AG09319 (cell line): Measurements from ENCODE around the gene ELMOD1.

Experiments
- DNase-seq: peaks from one replicate; pipeline ENCODE4 v3.0.0-alpha.2; 2010; ENCODE audit warnings: low read depth; ENCODE audit errors: extremely low read depth
- TF ChIP-seq, protein P1 (sequence below): IDR thresholded peaks from 2 replicates; pipeline ENCODE4 v1.5.1; 2011; ENCODE audit warnings: low read depth, mild to moderate bottlenecking, inconsistent platforms, low read length, moderate library complexity

ELMOD1 gene

DNA sequence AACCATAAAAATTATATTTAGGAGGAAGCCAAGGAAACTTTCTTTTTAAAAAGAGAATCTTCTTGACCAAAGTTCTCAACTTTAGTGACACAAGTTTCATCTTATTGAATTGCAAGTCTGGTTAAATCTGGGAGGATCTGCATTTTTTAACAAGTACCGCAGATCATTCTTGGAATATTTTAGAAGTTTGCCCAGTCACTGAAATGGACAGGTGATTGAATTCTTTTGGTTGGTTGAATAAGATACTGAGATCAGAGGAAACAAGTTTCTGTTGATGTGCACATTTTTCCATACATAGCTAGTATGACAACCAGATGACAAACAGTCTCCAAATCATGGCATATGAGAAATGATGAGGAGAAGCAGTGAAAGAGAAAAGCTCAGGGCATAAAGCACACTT is 70.7 kb downstream of the ELMOD1 start:
- no peak for DNase-seq
- TF ChIP-seq, protein P1, sequence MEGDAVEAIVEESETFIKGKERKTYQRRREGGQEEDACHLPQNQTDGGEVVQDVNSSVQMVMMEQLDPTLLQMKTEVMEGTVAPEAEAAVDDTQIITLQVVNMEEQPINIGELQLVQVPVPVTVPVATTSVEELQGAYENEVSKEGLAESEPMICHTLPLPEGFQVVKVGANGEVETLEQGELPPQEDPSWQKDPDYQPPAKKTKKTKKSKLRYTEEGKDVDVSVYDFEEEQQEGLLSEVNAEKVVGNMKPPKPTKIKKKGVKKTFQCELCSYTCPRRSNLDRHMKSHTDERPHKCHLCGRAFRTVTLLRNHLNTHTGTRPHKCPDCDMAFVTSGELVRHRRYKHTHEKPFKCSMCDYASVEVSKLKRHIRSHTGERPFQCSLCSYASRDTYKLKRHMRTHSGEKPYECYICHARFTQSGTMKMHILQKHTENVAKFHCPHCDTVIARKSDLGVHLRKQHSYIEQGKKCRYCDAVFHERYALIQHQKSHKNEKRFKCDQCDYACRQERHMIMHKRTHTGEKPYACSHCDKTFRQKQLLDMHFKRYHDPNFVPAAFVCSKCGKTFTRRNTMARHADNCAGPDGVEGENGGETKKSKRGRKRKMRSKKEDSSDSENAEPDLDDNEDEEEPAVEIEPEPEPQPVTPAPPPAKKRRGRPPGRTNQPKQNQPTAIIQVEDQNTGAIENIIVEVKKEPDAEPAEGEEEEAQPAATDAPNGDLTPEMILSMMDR, result no peak

DNA sequence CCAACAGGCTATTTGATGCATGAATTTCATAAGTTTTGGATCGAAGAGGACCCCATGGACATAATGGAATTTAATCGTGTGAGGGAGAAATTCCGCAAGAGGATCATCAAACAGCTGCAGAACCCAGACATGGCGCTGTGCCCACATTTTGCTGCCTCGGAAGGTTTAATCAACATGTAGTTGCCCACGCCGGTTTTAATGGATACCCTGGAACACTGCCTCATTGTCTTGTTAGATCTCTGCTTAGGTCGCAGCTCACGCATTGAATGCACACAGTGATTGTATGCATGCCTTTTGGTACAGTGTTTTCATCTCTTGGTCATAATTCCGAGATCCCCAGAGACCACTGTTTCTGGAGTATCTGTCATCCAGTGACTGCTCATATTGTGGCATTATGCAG is 74.1 kb downstream of the ELMOD1 start:
- TF ChIP-seq, protein P1, result no peak
- no peak for DNase-seq

DNA sequence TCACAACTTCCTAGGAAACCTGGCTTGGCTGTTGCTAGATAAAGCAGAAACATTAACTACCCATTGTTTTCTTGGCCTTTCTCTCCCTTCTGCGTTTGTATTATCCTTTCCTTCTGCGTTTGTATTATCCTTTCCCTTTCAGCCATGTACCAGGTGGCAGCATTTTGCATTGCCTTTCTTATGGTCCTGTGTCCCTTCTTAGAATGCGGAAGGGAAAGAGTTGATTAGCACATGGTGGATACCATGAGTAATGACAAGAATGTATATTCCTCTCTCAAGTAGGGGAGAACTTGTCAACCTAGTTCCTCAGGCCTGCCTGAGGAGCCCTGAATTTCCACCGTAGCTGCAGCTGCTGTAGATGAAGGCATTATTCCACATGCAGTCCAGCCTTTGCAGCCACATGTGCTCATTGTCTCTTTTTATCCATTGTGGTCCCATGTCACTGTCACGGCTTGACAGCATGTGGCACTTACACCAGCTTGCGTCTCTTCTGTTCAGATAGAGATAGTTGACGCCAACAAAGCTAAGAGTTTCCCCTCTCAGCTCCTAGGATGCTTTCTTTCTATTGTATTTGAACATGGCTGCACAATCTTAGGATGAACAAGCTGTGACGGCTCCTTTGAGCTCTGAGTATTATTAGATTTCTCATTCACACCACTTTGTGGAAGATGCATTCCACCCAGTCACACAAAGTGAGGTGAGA is 76.1 kb downstream of the ELMOD1 start:
- no peak for DNase-seq
- TF ChIP-seq, protein P1, result no peak

DNA sequence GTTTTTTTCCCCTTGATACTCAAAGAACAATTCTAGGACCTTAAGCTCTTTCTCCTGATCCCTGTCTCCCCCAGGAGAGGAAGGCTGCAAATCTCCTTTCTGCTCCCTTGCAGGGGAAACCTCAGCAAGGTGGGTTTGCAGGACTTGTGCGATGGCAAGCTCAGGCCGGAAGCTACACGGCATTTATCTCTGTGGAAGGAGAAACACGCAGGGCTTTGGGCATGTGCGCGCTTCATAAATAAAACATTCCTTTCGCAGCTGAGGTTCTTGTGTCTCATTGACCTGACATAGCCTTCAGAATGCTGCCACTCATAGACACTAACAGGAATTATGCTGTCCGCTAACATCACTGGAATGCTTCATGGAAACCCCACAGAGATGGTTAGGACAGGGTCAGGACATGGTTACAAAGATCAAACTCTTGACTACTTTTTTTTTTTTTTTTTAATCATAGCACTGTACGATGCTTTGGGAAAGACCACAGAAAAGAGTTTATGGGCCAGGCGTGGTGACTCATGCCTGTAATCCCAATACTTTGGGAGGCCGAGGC is 78.3 kb downstream of the ELMOD1 start:
- TF ChIP-seq, protein P1, result no peak
- no peak for DNase-seq

DNA sequence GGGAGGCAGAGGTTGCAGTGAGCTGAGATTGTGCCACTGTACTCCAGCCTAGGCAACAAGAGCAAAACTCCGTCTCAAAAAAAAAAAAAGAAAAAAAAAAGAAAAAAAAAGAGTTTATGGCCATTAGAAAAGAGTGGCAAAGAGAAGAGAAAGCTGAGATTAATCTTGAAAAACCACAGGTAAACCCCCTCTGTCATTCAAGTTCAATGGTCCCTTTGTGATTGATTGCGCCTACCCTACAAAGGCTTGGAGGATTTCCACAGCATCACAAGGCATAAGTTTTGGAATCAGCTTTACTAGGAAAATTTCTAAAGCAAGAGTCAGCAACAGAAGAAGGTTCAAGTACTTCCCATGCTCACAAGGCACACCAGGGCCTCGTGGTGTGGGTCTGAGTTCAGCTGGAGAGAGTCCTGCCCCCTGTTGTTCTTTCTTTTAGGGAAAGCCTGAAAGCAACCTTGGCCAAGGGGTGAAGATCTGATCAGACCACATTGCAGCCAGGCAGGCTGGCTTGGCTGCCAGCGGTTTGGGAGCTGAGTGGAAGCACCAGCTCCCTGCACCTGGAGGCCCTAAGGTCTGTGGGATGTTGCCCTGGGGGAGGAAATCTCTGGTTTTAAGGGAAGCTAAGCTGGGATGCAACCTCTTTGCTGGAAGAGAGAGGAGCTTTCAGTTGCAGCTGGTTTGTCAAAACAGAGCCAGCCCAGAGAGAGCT is 79.1 kb downstream of the ELMOD1 start:
- TF ChIP-seq, protein P1, result no peak
- DNase-seq, result no peak

DNA sequence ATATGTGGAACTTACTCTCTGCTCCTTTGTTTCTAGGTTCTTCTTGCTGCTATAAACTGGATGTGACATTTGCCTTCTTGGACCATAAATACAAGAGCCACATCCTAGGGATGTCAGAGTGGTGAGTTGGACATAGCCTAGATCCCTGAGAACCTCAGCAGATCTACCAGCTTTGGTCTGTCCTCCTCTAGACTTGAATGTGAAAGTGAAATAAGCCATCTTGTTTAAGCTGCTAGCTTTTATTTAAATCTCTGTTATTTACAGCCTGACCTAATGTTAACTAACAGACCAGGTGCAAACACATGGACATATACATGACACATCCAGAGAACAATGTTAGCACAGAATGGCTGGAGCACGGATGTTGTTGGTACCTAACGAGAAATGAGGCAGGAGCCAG is 85.0 kb downstream of the ELMOD1 start:
- TF ChIP-seq, protein P1, result no peak
- no peak for DNase-seq
